Activated naive CD8-positive, alpha-beta T cell treated with anti-CD3 and anti-CD28 coated beads for 36 hours (primary cell): ENCODE results near the gene WNT3. TPM values are rescaled to one million over a fixed set of nuclear protein-coding genes. Genes with fewer than 3 reads are reported as not detected.

Experiments used
- DNase-seq: peaks from one replicate; pipeline ENCODE4 v3.0.0; 2021
- H3K27ac Mint-ChIP-seq: one replicate; pipeline ENCODE4 v1.8.0; 2022; ENCODE audit warnings: mild to moderate bottlenecking, moderate library complexity, mixed read lengths
- H3K27me3 Mint-ChIP-seq: one replicate; pipeline ENCODE4 v1.8.0; 2022; ENCODE audit warnings: mild to moderate bottlenecking, mixed read lengths
- H3K36me3 Mint-ChIP-seq: one replicate; pipeline ENCODE4 v1.8.0; 2021; ENCODE audit warnings: mild to moderate bottlenecking, mixed read lengths
- H3K4me1 Mint-ChIP-seq: one replicate; pipeline ENCODE4 v1.8.0; 2021; ENCODE audit warnings: mixed read lengths
- H3K4me3 Mint-ChIP-seq: one replicate; pipeline ENCODE4 v1.8.0; 2022; ENCODE audit warnings: mild to moderate bottlenecking, moderate library complexity, mixed read lengths
- H3K9me3 Mint-ChIP-seq: one replicate; pipeline ENCODE4 v1.8.0; 2022; ENCODE audit warnings: mixed read lengths
- total RNA-seq, 2 experiments: library from RNA; stranded (reverse); gene quantifications; one replicate each; pipeline ENCODE4 v1.2.3, GENCODE V29; 2021

Gene WNT3
- total RNA-seq, 2 experiments from 2014 or later = 0.06 to 0.08 TPM

DNA sequence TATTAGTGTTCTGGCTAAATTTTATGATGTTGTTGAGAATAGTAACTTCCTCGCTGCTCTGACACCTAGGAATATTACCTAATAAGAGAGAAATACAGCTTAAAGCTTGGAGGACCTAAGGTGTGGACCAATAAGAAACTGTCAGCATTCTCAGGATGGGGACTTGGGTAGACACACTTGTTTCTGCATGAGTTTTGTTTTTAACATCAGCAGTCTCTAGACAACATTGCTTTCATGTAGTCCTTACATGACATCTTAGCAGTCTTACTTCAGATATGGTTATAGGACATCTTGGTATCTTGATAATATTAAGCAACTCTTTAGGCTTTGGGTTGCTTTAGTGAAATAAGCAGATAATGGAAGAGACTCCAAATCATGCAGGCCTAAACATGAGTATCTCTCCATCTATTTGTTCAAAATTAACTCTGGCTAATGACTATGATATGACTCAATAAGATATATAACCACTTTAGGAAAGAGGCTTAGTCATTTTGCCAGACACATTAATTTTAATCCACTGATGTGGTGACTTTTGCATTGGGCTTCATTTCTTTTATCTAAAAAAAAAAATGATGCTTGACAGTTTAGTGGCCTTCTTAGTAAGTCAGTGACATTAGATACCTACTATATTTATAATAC, 84.5 kb downstream of the WNT3 start:
- no peak overlapping the region for H3K4me3 Mint-ChIP-seq
- DNase-seq = no peak
- H3K4me1 Mint-ChIP-seq = peaks cover 3% of the 10 kb centered on the region
- peaks cover 3% of the 10 kb centered on the region for H3K36me3 Mint-ChIP-seq
- H3K27me3 Mint-ChIP-seq = no peaks in the 10 kb centered on the region
- no peak overlapping the region for H3K27ac Mint-ChIP-seq
- no peaks in the 10 kb centered on the region for H3K9me3 Mint-ChIP-seq

- no peak overlapping the region for H3K27ac Mint-ChIP-seq
- no peak for DNase-seq
- peaks cover 3% of the 10 kb centered on the region for H3K4me1 Mint-ChIP-seq
- H3K36me3 Mint-ChIP-seq = peaks cover 3% of the 10 kb centered on the region
- no peak overlapping the region for H3K4me3 Mint-ChIP-seq
- no peaks in the 10 kb centered on the region for H3K27me3 Mint-ChIP-seq
- H3K9me3 Mint-ChIP-seq = no peaks in the 10 kb centered on the region
These were observed 85.6 kb downstream of the WNT3 start for GRCh38 chr17:46732754-46733398.

GRCh38 chr17:46732160-46732559, 86.3 kb downstream of the WNT3 start:
- Mint-ChIP-seq H3K4me1 (peaks cover 3% of the 10 kb centered on the region), H3K4me3 (no peak overlapping the region), H3K36me3 (no peaks in the 10 kb centered on the region), H3K9me3 (no peaks in the 10 kb centered on the region), H3K27me3 (no peaks in the 10 kb centered on the region), H3K27ac (no peak overlapping the region)
- no peak for DNase-seq

DNA sequence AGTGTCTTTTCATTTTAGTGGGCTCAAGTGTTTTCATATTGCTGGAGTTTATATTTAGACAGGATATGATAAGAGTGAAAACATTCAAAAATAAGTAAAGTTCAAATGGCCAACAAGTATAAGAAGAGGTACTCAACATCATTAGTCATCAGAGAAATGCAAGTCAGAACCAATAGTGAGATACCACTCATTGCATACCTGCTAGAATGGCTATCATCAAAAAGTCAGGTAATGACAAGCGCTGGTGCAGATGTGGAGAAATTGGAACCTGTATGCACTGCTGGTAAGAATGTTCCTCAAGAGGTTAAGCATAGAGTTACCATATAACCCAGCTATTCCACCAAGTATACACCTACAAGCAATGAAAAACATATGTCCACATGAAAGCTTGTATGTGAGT, 87.8 kb downstream of the WNT3 start:
- Mint-ChIP-seq H3K4me1 (peaks cover 3% of the 10 kb centered on the region), H3K36me3 (no peaks in the 10 kb centered on the region), H3K9me3 (no peaks in the 10 kb centered on the region), H3K27me3 (no peaks in the 10 kb centered on the region), H3K27ac (no peak overlapping the region), H3K4me3 (no peak overlapping the region)
- no peak for DNase-seq

GRCh38 chr17:46730026-46730425, 88.5 kb downstream of the WNT3 start:
- Mint-ChIP-seq H3K4me3 (no peak overlapping the region), H3K9me3 (no peaks in the 10 kb centered on the region), H3K27ac (no peak overlapping the region), H3K27me3 (no peaks in the 10 kb centered on the region), H3K4me1 (peaks cover 3% of the 10 kb centered on the region), H3K36me3 (no peaks in the 10 kb centered on the region)
- no peak for DNase-seq

DNA sequence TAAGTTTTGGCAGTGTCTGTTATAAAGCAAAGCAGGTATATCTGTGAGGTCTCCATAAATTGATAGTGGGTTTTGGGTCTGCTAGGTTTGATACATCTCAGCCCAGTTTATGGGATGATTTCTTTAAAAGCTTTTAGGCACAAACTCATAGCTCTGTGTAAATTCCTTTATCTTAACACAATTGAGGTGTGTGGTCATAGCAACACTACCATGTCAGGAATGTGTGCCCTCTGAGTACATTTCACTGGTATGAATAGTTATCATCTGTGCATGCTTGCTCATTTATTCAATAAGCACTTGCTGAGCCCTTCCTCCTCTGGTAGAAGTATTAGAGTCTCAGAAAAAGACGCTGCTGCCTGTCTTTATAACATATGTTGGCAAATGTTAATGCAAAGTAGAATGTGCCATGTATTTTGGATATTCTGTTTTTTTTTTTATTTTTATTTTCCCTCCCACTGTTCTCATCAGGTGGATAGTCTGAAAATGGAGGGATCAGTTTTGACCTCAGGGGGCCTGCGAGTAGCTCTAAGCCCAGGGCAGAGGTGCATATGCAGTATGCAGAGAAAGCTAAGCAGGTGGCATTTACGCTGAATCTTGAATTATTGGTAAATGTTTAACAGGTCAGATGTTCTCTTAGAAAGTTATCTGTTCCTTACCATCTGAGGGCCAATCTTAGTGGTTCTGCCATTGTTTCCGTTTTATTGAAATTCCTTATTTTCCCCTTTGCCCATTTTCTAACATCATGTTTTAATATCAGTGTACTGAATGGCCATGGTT, 90.7 kb downstream of the WNT3 start:
- H3K4me3 Mint-ChIP-seq = no peak overlapping the region
- DNase-seq = no peak
- H3K4me1 Mint-ChIP-seq = no peaks in the 10 kb centered on the region
- H3K9me3 Mint-ChIP-seq = no peaks in the 10 kb centered on the region
- no peak overlapping the region for H3K27ac Mint-ChIP-seq
- H3K27me3 Mint-ChIP-seq = no peaks in the 10 kb centered on the region
- no peaks in the 10 kb centered on the region for H3K36me3 Mint-ChIP-seq

GRCh38 chr17:46726206-46726605, 92.3 kb downstream of the WNT3 start:
- DNase-seq = no peak
- Mint-ChIP-seq H3K36me3 (no peaks in the 10 kb centered on the region), H3K27ac (no peak overlapping the region), H3K9me3 (no peaks in the 10 kb centered on the region), H3K4me3 (no peak overlapping the region), H3K27me3 (no peaks in the 10 kb centered on the region), H3K4me1 (no peaks in the 10 kb centered on the region)

GRCh38 chr17:46722662-46723285, 95.7 kb downstream of the WNT3 start:
- Mint-ChIP-seq H3K9me3 (no peaks in the 10 kb centered on the region), H3K27me3 (no peaks in the 10 kb centered on the region), H3K36me3 (peaks cover under 1% of the 10 kb centered on the region), H3K4me1 (no peaks in the 10 kb centered on the region), H3K27ac (no peak overlapping the region), H3K4me3 (no peak overlapping the region)
- no peak for DNase-seq

DNA sequence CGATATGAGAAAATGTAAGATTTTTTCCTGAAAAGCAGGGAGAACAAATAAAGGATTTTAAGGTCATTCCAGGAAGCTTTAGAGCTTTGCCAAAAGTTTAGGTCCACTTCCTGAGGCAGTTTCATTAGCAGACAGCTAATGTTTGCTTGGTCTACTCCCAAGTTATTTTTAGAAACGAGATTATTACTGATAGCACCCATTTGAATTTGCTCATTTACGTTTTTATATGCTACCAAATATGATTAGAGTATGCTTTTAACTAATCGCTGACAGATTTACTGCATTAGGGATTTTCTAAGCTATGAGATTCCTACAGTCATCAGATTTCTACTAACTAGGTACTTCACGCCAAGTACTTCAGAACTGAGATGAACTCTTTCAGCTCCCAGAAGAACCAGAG, 98.1 kb downstream of the WNT3 start:
- Mint-ChIP-seq H3K4me3 (no peak overlapping the region), H3K27ac (no peak overlapping the region), H3K9me3 (no peaks in the 10 kb centered on the region), H3K4me1 (no peaks in the 10 kb centered on the region), H3K27me3 (no peaks in the 10 kb centered on the region), H3K36me3 (peaks cover 2% of the 10 kb centered on the region)
- no peak for DNase-seq

GRCh38 chr17:46719891-46720290, 98.6 kb downstream of the WNT3 start:
- Mint-ChIP-seq H3K27ac (no peak overlapping the region), H3K4me1 (no peaks in the 10 kb centered on the region), H3K4me3 (no peak overlapping the region), H3K9me3 (no peaks in the 10 kb centered on the region), H3K36me3 (peaks cover 2% of the 10 kb centered on the region), H3K27me3 (no peaks in the 10 kb centered on the region)
- no peak for DNase-seq

DNA sequence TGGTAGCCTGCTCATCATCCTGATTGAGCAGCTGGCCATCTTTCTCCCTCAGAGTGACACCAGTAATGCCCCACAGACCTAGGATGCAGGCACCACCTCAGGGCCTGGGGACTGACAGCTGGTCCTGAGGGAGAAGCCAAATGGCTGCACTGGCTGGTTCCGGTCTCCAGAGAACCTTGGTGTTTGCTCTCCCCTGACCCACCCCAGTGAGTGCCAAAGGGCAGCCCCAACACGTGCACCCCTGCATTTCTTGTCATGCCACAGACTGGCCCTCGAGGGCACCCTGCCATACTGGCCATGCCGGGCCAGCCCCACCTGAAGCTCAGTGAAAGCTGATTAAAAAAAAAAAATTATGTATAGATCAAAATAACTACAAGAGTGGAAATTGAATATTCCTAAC, 100.5 kb downstream of the WNT3 start:
- H3K36me3 Mint-ChIP-seq = peaks cover 4% of the 10 kb centered on the region
- H3K4me1 Mint-ChIP-seq = no peaks in the 10 kb centered on the region
- no peaks in the 10 kb centered on the region for H3K27me3 Mint-ChIP-seq
- H3K27ac Mint-ChIP-seq = no peak overlapping the region
- DNase-seq = no peak
- no peaks in the 10 kb centered on the region for H3K9me3 Mint-ChIP-seq
- no peak overlapping the region for H3K4me3 Mint-ChIP-seq

Other genes with a start within 250 kb of the WNT3 start
- gene ARL17A, start 239.0 kb downstream of the WNT3 start, total RNA-seq = 10 to 100 TPM; 10.4 to 13.0 TPM
- 10 to 100 TPM; 37.0 to 37.9 TPM for gene NSF, start 228.0 kb downstream of the WNT3 start, total RNA-seq
- gene WNT9B, start 32.9 kb upstream of the WNT3 start, total RNA-seq = not detected
- gene GOSR2, start 104.5 kb upstream of the WNT3 start, total RNA-seq = 10 to 100 TPM; 46.2 to 49.5 TPM
- not detected for gene RPRML, start 160.6 kb upstream of the WNT3 start, total RNA-seq